Measurements from ENCODE around the gene TOX4.

TOX4 gene

GRCh38 chr14:21528381-21529348, 51.7 kb downstream of the TOX4 start:
- peaks cover 17% of the 10 kb centered on the region for H3K79me1 ChIP-seq (replicated peaks; ENCODE audit: low read length, poor library complexity, severe bottlenecking)
- peak; percentile 67 for DNase-seq

GRCh38 chr14:21529515-21529914, 52.5 kb downstream of the TOX4 start:
- Histone ChIP-seq H3K23ac (ENCODE audit: low read length in 2 of 2) (no peak overlapping the region), H2AK5ac (ENCODE audit: low read length, severe bottlenecking) (no peak overlapping the region), H3K14ac (ENCODE audit: low read length in 2 of 2) (no peak overlapping the region), H2BK15ac (ENCODE audit: low read depth, poor library complexity, severe bottlenecking) (no peak overlapping the region), H3K9ac (ENCODE audit: low read length) (no peak overlapping the region), H3K27ac (ENCODE audit: low read length, poor library complexity, severe bottlenecking) (no peak overlapping the region), H3K36me3 (ENCODE audit: control insufficient read depth in 1 of 2, insufficient read depth in 2 of 2, low read depth in 1 of 2, low read length in 2 of 2) (peaks cover 0 to 7% of the 10 kb centered on the region in 2 experiments), H3K4me2 (ENCODE audit: low read length, poor library complexity, severe bottlenecking) (no peak overlapping the region), H3K4me1 (ENCODE audit: control insufficient read depth, insufficient read depth, low read depth, low read length) (peaks cover 13% of the 10 kb centered on the region), H3K79me1 (replicated peaks; ENCODE audit: low read length, poor library complexity, severe bottlenecking) (peaks cover 9% of the 10 kb centered on the region), H4K8ac (ENCODE audit: low read length) (no peak overlapping the region), H2BK5ac (ENCODE audit: low read depth, low read length, poor library complexity, severe bottlenecking) (no peak overlapping the region), H3K9me3 (ENCODE audit: control insufficient read depth, low read length) (no peaks in the 10 kb centered on the region), H2BK12ac (ENCODE audit: low read length in 2 of 2) (no peak overlapping the region), H2AFZ (ENCODE audit: low read depth, low read length) (no peak overlapping the region), H3K4me3 (ENCODE audit: insufficient read depth in 1 of 2, low read depth in 1 of 2, low read length in 2 of 2) (no peak overlapping the region), H4K91ac (ENCODE audit: low read length) (no peak overlapping the region), H3K4ac (ENCODE audit: low read depth in 1 of 2, low read length in 2 of 2) (no peak overlapping the region), H2BK120ac (ENCODE audit: low read depth, low read length) (no peak overlapping the region), H3K18ac (ENCODE audit: low read depth in 1 of 2, low read length in 2 of 2) (no peak overlapping the region), H3K27me3 (ENCODE audit: control insufficient read depth in 1 of 2, insufficient read depth in 1 of 2, low read length in 2 of 2) (peaks cover 23 to 42% of the 10 kb centered on the region in 2 experiments)
- no peak for DNase-seq
- no CpG with 5 or more reads among the region's 1 CpG for WGBS

More at GRCh38 chr14:21528381-21529348, 51.7 kb downstream of the TOX4 start:
- H4K8ac ChIP-seq (ENCODE audit: low read length): no peak overlapping the region
- H3K18ac ChIP-seq (ENCODE audit: low read depth in 1 of 2, low read length in 2 of 2): no peak overlapping the region
- H2BK120ac ChIP-seq (ENCODE audit: low read depth, low read length): no peak overlapping the region
- H3K4me2 ChIP-seq (ENCODE audit: low read length, poor library complexity, severe bottlenecking): no peak overlapping the region
- H3K14ac ChIP-seq (ENCODE audit: low read length in 2 of 2): no peak overlapping the region
- no peak overlapping the region for H3K4me3 ChIP-seq (ENCODE audit: insufficient read depth in 1 of 2, low read depth in 1 of 2, low read length in 2 of 2)
- peaks cover 15 to 33% of the 10 kb centered on the region in 2 experiments for H3K27me3 ChIP-seq (ENCODE audit: control insufficient read depth in 1 of 2, insufficient read depth in 1 of 2, low read length in 2 of 2)
- no peak overlapping the region for H2BK15ac ChIP-seq (ENCODE audit: low read depth, poor library complexity, severe bottlenecking)
- 69% methylated on average over 4 of the region's 4 CpGs for WGBS
- no peak overlapping the region for H4K91ac ChIP-seq (ENCODE audit: low read length)
- peaks cover 0 to 15% of the 10 kb centered on the region in 2 experiments for H3K36me3 ChIP-seq (ENCODE audit: control insufficient read depth in 1 of 2, insufficient read depth in 2 of 2, low read depth in 1 of 2, low read length in 2 of 2)
- no peaks in the 10 kb centered on the region for H3K9me3 ChIP-seq (ENCODE audit: control insufficient read depth, low read length)
- H3K4me1 ChIP-seq (ENCODE audit: control insufficient read depth, insufficient read depth, low read depth, low read length): peaks cover 18% of the 10 kb centered on the region
- no peak overlapping the region for H3K23ac ChIP-seq (ENCODE audit: low read length in 2 of 2)
- no peak overlapping the region for H3K27ac ChIP-seq (ENCODE audit: low read length, poor library complexity, severe bottlenecking)
- H3K9ac ChIP-seq (ENCODE audit: low read length): no peak overlapping the region
- no peak overlapping the region for H2BK5ac ChIP-seq (ENCODE audit: low read depth, low read length, poor library complexity, severe bottlenecking)
- H2AK5ac ChIP-seq (ENCODE audit: low read length, severe bottlenecking): no peak overlapping the region
- H2AFZ ChIP-seq (ENCODE audit: low read depth, low read length): no peak overlapping the region
- no peak overlapping the region for H3K4ac ChIP-seq (ENCODE audit: low read depth in 1 of 2, low read length in 2 of 2)
- H2BK12ac ChIP-seq (ENCODE audit: low read length in 2 of 2): no peak overlapping the region

DNA sequence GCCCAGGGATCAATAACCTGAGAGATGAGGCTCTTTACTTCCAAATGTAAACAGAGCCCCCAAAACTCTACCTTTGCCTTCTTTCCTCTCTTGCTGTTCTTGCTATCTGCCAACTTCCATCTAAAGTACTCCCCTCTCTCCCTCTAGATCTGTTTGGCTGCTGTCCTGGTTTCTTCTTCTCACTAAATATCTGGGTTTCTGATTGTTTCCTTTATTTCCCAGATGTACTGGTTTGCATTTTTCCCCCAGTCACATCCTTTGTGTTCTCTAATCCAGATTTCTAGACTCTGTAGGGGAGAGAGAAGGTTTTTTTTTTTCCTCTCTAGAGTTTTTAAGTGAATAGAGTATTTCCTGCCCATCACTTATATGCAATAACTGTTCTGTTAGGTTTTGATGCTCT, 56.3 kb downstream of the TOX4 start:
- H4K91ac ChIP-seq (ENCODE audit: low read length): no peak overlapping the region
- H3K9ac ChIP-seq (ENCODE audit: low read length): no peak overlapping the region
- no peak overlapping the region for H2BK12ac ChIP-seq (ENCODE audit: low read length in 2 of 2)
- H3K4me2 ChIP-seq (ENCODE audit: low read length, poor library complexity, severe bottlenecking): no peak overlapping the region
- H3K9me3 ChIP-seq (ENCODE audit: control insufficient read depth, low read length): no peaks in the 10 kb centered on the region
- no peak overlapping the region for H3K4me3 ChIP-seq (ENCODE audit: insufficient read depth in 1 of 2, low read depth in 1 of 2, low read length in 2 of 2)
- no peak overlapping the region for H2AFZ ChIP-seq (ENCODE audit: low read depth, low read length)
- no peak for DNase-seq
- H3K4ac ChIP-seq (ENCODE audit: low read depth in 1 of 2, low read length in 2 of 2): no peak overlapping the region
- no peak overlapping the region for H3K23ac ChIP-seq (ENCODE audit: low read length in 2 of 2)
- no peak overlapping the region for H3K27ac ChIP-seq (ENCODE audit: low read length, poor library complexity, severe bottlenecking)
- no peak overlapping the region for H3K14ac ChIP-seq (ENCODE audit: low read length in 2 of 2)
- no peak overlapping the region for H2AK5ac ChIP-seq (ENCODE audit: low read length, severe bottlenecking)
- H2BK5ac ChIP-seq (ENCODE audit: low read depth, low read length, poor library complexity, severe bottlenecking): no peak overlapping the region
- no peak overlapping the region for H2BK15ac ChIP-seq (ENCODE audit: low read depth, poor library complexity, severe bottlenecking)
- no peak overlapping the region for H3K18ac ChIP-seq (ENCODE audit: low read depth in 1 of 2, low read length in 2 of 2)
- H2BK120ac ChIP-seq (ENCODE audit: low read depth, low read length): no peak overlapping the region
- H3K36me3 ChIP-seq (ENCODE audit: control insufficient read depth in 1 of 2, insufficient read depth in 2 of 2, low read depth in 1 of 2, low read length in 2 of 2): no peaks in the 10 kb centered on the region
- peaks cover 59 to 65% of the 10 kb centered on the region in 2 experiments for H3K27me3 ChIP-seq (ENCODE audit: control insufficient read depth in 1 of 2, insufficient read depth in 1 of 2, low read length in 2 of 2)
- no peaks in the 10 kb centered on the region for H3K79me1 ChIP-seq (replicated peaks; ENCODE audit: low read length, poor library complexity, severe bottlenecking)
- H4K8ac ChIP-seq (ENCODE audit: low read length): no peak overlapping the region
- H3K4me1 ChIP-seq (ENCODE audit: control insufficient read depth, insufficient read depth, low read depth, low read length): peaks cover 6% of the 10 kb centered on the region

GRCh38 chr14:21534576-21534975, 57.6 kb downstream of the TOX4 start:
- H3K9ac ChIP-seq (ENCODE audit: low read length): no peak overlapping the region
- no peak overlapping the region for H3K4me3 ChIP-seq (ENCODE audit: insufficient read depth in 1 of 2, low read depth in 1 of 2, low read length in 2 of 2)
- no peak overlapping the region for H3K18ac ChIP-seq (ENCODE audit: low read depth in 1 of 2, low read length in 2 of 2)
- H3K79me1 ChIP-seq (replicated peaks; ENCODE audit: low read length, poor library complexity, severe bottlenecking): no peaks in the 10 kb centered on the region
- no peak overlapping the region for H4K91ac ChIP-seq (ENCODE audit: low read length)
- peaks cover 6% of the 10 kb centered on the region for H3K4me1 ChIP-seq (ENCODE audit: control insufficient read depth, insufficient read depth, low read depth, low read length)
- H2BK15ac ChIP-seq (ENCODE audit: low read depth, poor library complexity, severe bottlenecking): no peak overlapping the region
- DNase-seq: no peak
- H3K27ac ChIP-seq (ENCODE audit: low read length, poor library complexity, severe bottlenecking): no peak overlapping the region
- H2BK5ac ChIP-seq (ENCODE audit: low read depth, low read length, poor library complexity, severe bottlenecking): no peak overlapping the region
- no peak overlapping the region for H3K4me2 ChIP-seq (ENCODE audit: low read length, poor library complexity, severe bottlenecking)
- H3K27me3 ChIP-seq (ENCODE audit: control insufficient read depth in 1 of 2, insufficient read depth in 1 of 2, low read length in 2 of 2): peaks cover 67 to 73% of the 10 kb centered on the region in 2 experiments
- H2AK5ac ChIP-seq (ENCODE audit: low read length, severe bottlenecking): no peak overlapping the region
- H3K4ac ChIP-seq (ENCODE audit: low read depth in 1 of 2, low read length in 2 of 2): no peak overlapping the region
- no peaks in the 10 kb centered on the region for H3K9me3 ChIP-seq (ENCODE audit: control insufficient read depth, low read length)
- no peaks in the 10 kb centered on the region for H3K36me3 ChIP-seq (ENCODE audit: control insufficient read depth in 1 of 2, insufficient read depth in 2 of 2, low read depth in 1 of 2, low read length in 2 of 2)
- no peak overlapping the region for H2AFZ ChIP-seq (ENCODE audit: low read depth, low read length)
- H2BK120ac ChIP-seq (ENCODE audit: low read depth, low read length): no peak overlapping the region
- H3K14ac ChIP-seq (ENCODE audit: low read length in 2 of 2): no peak overlapping the region
- no peak overlapping the region for H3K23ac ChIP-seq (ENCODE audit: low read length in 2 of 2)
- no peak overlapping the region for H4K8ac ChIP-seq (ENCODE audit: low read length)
- no peak overlapping the region for H2BK12ac ChIP-seq (ENCODE audit: low read length in 2 of 2)
- 50% methylated on average over 3 of the region's 4 CpGs for WGBS

All from mesenchymal stem cell (in vitro differentiated cells and primary cell).